ENCODE data around the gene RCSD1.

RCSD1 gene

DNA sequence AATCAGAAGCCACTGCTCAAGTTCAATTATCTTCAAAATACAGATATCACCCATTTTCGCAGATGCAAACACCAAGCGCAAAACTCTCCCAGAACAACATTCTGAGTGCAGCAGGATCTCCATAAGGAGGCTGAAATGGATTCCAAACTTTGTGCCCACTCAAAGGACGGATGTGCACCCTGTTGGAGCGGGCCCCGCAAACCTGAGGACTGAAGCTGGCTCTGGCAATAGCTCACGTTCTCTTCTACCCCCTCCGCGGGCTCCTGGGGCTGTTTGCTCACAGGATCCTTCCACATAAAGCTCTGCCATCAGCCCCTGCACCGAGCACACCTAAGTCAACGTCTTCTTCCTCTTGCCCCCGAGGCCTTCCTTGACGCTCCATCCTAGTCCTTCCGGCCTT is 11.7 kb upstream of the RCSD1 start:
- no peak for DNase-seq

DNA sequence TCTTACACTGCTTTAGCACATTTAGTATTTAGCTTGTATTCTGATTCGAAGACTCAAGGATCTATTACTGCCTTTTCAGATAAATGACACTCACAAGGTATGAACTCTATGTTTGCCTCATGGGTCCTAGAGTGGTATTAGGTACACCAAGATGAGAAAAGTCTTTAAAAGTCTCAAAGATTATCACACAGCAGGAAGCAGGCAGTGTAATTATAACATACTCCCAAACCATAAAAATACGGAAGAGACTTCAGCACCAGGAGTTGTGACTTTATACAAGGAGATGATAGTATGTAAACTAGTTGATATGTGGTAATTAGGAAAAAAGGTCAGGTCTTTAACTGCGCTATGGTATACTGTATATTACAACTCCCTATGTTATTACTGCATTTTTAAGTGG is 11.2 kb upstream of the RCSD1 start:
- no peak for DNase-seq

DNA sequence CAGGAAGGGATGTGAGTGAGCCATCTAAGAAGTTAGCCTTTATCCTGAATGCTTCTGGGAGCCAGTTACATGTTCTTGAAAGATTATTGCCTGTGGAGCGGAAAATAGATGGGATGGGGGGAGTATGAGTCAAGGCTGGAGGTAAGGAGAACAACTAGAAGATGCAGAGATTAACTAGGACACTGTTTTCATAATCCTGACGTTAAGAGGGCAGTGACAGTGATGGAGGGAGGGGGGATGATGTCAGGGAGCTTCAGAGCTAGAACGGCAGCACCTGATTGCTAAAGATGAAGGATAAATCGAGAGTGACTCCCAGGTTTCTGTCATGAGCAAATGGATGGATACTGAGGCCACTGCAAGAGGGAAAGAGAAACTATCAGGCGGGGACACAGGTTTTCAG is 10.0 kb upstream of the RCSD1 start:
- DNase-seq: no peak

DNA sequence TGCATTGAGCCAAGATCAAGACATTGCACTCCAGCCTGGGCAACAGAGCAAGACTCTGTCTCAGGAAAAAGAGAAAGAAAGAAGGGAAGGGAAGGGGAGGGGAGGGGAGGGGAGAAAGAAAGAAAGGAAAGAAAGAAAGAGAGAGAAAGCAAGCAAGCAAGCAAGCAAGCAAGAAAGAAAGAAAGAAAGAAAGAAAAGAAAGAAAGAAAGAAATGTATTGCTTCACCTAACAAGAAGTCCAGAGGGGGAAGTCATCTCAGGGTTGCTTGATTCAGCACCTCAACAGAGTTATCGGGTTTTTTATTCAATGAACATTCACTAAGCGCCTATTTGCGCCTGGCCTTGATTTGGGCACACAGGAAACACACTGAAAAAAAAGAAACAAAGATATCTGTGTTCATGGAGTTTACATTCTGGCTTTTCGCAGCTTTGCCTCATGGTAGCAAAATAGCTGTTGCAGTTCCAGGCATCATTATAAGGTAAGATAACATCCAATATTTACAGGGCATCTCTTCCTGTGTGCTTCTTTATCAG is 8.2 kb upstream of the RCSD1 start:
- no peak for DNase-seq

DNA sequence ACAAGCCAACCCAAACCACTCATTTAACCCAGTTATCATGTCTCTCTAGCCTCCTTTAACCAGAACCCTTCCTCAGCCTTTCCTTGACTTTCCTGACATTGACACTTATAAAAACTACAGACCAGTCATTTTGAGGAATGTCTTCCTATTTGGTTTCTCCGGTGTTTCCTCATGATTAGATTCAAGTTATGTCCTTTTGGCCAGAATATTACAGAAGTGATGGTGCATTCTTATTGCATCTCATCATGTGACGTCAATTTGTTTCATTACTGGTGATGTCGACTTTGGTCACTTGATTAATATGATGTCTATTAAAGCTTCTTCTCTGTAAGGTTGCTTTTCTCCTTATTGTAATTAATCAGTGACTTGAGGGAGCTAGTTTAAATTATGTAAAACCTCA is 6.1 kb upstream of the RCSD1 start:
- DNase-seq: no peak

DNA sequence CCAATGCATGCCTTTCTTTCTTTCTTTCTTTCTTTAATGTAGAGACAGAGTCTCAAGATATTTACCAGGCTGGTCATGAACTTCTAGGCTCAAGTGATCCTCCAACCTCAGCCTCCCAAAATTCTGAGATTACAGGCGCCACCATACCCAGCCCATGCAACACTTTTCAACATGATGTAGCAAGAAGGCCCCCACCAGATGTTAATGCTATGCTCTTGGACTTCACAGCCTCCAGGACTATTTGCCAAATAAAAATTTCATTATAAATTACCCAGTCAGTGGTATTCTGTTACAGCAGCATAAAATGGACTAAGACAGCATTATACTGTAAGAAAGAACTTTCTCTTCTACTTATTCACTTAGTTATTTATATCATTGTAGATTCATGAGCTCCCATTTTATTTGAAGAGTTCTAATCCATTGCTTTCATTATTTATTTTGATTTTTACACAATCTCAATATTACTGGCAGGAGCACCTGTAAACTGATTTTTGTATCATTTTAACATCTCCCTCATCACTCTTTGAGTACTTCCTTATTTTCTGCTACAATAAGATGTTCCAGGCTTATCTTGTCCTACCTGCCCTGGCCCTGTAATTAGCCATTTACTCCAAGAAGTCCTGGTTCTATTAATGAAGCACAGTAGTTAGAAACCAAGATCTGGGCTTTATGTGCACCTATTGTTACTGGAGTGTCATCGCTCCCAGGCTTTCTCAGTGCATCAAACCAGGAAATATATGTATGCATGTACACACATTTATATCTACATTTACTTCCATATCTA is 4.8 kb upstream of the RCSD1 start:
- no peak for DNase-seq

DNA sequence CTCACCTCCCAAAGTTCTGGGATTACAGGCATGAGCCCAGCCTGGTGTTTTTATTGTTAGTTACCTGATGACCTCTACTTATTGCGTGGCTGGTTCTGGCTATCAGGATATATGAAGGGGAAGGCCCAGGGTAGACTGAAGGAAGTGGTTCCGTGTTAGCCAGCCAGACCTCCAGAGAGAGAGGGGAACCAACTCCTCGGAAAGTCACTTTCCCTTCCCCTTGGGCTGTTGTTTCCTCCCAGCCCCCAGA is 2.5 kb upstream of the RCSD1 start:
- DNase-seq: no peak

DNA sequence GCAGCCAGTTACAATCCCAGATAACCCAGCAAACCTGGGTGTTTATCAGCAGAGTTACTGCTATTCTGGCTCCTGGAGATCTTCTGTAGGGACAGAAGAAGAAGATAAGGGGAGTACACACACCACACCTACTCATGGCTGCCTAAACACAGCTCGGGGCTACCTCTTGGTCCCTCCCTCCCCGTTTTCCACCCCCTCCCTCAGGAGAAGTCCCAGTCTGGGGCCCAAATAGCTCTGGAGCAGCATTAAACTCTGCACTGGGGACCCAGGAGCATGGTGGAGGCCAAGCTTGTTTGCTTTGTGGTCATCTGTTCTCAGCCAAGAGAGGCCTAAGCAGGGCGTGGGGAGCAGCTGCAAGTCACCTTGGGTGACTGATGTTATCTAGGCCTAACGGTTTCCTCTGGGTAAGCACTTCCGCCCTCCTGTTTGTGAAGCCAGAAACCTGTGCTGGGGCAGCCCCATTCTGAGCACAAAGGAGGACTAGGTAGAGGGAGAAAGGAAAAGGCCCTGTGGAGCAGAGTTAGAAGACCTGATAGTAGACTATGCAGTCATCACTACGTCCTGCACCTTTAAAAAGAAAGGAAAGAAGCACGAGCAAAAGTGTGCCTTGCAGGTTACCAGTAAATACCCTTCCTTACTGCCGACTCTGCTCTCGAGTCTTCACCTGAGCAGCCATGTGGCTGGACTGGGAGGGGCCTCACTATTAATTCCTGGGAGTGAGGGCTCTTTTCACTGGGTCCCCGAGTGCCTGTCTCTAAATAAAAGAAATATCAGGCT is 2.0 kb upstream of the RCSD1 start:
- no peak for DNase-seq

DNA sequence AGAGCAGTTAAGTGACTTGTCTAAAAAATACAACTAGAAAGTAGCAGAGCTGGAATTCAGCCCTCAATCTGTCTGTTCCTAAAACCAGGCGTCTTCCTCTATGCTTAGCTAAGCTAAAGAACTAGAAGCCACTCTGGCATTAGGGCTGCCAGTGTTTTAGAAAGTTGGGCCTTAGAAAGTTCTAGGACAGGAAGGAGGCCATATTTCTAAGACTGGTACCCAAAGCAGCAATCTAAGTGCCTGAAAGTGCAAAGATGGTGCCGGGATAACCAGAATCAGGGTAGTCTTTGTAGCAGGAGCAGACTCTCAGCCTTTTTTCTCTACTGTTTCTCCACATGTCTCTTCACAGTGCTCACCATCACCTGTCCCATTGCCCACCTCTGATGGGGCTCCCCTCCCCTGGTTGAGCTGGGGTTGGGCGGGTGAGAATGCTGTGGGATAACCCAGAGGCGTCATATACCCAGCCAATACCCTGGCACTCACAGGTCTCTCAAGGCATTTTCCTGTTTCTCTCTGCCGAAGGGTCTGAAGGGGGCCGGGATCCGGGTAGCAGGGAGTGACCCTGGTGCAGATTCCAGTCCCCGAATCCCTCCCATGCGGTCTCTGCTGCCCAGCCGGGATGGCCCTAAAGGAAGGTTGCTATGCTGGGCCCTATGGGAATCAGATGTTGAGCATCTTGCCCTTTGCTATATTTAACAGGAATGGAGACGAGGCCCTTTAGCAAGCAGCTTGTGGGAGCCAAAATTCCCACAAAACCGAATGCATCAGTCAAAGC is 1.1 kb upstream of the RCSD1 start:
- no peak for DNase-seq

DNA sequence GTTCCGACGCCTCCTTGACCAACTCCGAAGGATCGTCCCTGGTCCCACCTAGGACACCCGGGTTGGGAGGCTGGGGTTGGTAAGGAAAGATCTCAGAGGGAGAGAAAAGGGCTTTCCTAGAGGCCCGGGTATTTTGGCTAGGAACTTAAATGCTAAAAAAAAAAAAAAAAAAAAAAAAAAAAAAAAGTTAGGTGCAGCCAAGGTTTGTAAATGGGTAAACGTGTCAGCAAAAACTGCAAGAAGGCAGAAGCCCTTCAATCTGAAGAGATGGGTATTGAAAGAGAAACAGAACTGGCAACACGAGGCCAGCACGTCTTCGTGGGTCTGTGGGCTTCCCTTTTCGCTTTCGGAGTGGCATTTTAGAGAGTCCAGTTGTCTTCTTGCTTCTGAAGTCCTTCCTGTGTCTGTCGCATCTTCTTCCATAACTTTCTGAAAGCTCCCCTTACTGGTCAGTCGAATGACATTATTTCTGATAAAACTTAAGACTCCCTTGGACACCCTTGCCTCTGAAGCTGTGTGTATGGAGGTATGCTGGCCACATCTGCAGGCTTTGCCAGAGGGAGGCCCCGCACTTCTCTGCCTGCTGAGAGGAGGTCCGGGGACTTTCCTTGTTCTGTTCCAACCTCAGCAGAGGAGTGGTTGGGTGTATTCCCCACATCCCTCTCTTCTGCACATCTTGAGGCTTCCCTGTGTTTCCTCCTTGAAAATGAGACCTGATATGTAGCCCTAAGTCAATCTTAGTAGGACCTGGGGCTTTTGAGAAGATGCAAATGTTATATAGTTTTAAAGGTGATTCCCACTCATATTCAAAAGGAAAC is 745 bp downstream of the RCSD1 start:
- DNase-seq: no peak

DNA sequence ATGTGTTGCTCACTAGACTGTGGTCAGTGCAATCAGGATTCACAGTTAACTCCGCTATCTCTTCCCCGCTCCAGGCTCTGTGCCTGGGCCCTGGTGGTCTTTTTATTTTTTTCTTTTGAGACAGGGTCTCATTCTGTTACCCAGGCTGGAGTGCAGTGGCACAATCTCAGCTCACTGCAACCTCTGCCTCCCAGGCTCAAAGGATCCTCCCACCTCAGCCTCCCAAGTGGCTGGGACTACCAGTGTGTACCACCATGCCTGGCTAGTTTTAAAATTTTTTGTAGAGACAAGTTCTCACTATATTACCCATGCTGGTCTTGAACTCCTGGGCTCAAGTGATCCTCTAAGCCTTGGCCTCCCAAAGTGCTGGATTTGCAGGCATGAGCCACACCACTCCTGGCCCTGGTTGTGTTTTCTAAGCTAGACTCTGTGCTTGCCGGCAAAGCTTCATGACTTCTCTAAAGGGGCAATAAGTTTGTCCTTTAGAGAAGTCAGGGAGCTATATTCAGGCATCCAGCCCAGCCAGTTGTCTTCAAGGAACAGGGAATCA is 1.4 kb downstream of the RCSD1 start:
- no peak for DNase-seq

DNA sequence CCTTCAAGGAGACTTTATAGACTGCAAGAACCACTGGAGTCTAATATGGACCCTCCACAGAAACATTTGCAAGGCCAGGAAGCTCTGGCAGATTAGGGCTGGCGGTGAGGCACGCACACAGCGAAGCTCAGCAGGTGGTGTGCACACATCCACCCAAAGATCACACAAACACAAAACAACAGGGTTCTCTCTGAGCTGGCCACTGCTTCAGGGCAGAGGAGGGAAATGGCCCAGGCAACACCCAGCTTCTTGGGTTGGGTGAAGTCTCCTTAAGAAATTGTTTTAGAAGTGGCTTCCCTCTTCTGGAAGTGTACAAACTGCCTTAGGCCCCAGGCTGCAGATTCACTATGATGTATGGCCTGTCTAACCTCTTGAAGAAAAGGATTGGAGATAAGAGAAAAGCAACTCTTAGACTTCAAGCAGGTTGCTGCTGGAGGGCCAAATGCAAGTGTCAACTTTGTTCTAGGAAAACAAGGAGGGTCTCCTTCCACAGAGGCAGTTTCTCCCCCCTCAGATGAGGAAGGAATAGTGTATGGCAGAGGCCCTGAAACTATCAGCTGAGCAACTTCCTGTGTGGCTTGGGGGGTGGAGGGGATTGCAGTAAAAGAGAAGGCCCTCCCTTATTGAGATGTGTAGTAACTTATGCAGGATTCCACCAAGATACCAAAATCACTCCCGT is 2.0 kb downstream of the RCSD1 start:
- no peak for DNase-seq

DNA sequence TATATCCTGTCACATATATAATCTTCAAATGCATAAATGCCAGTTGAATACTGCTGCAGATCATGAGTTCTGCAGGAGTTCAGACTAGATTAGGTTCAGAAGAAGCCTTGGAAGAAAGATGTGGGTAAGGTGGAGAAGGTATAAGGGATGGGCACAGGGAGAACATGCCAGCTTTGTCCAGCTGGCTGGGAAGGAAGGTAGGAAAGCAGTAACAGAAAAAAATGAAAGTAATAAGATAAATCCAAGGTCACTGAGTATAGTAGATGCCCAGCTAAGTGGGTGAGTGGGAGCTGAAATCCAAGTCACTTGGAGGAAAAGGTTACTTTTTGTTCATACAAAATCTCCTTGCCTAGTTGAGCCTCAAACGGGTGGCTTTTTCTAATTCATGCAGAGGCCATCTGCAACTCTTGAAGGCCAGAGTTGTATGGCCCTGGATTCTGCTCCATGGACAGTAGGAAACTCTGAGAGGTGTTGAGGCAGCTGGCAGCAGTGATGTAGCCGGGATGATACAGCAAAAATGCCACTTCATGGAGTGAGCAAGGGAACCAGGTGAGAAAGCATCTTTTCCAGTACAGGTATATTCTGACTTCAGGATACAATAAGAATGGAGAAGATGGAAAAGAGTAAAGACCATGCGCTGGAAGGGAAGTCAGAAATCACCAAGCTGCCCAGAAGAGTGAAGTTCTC is 3.4 kb downstream of the RCSD1 start:
- DNase-seq: no peak

DNA sequence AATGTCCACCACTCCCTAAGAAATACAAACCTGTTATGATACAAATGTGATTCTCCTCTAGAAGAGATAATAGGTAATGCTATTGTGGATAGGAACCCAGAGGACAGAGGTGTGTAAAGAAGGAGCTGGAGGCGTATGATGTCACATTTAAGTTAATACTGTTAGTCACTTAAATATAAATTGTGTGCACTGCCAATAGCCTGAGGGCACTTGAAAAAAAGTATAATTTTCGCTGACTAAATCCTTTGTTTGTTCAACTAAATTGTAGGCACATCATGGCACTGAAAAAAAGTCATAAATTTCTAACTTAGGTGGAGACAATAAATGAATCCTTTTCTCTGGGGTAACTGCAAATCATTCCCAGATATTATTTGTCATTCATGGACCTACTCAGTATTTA is 4.4 kb downstream of the RCSD1 start:
- no peak for DNase-seq

DNA sequence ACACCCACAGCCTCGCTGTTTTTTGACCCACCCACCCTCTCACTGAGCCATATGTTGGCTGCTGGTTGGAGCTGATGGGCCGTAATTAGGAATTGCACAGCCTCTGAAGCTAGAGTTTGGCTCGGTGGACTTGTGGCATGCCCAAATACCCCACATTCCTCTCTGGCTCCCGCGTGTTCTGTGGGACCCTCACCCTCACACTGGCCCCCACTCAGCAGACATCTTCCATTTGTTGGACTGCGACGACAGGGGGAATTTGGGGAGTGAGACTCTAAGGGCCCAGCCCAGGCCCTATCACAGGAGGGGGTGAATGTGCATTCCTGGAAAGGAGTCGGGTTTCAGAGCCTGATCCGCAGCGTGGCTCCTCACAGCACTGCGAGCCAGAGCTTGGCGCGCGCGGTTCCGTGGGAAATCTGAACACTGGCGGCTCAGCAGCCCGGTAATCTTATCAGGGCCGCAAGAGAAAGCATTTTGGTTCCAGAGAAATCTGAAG is 5.2 kb downstream of the RCSD1 start:
- peak; percentile 25 for DNase-seq

DNA sequence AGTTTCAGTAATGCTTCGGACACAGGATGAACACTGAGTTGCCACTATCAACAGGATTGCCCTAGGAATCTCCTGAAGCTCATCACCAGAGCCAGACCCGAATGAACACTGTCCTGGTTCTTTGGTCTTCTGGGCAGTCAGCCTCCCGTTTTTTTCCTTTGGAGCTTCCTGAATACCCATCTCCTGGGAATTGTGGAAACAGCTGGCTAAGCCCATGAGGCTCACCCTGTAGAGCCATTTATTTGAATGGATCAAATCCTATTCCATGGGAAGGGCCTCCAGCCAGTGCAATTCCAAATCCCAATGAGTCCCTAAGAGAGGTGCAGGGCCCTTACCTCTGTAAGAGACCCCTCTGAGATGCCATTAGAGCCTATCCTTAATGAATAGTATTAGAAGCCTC is 5.9 kb downstream of the RCSD1 start:
- no peak for DNase-seq

DNA sequence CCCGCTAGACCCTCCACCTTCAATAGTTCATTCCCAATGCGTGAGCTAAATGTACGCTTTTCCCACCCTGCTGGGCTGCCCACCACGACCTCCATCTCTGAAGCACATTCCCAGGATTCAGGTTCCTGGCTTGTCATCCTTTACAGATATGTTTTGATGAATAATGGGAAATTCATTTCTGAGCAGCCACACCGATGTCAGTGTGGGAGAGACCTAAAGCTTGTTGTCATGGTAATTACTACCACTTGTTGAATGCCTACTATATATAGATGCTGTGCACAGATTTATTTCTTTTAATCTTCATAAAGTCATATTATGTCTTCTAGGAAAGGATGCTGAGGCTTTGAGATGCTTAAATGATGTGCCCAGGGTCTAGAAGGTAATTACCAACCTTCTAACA is 8.0 kb downstream of the RCSD1 start:
- no peak for DNase-seq

DNA sequence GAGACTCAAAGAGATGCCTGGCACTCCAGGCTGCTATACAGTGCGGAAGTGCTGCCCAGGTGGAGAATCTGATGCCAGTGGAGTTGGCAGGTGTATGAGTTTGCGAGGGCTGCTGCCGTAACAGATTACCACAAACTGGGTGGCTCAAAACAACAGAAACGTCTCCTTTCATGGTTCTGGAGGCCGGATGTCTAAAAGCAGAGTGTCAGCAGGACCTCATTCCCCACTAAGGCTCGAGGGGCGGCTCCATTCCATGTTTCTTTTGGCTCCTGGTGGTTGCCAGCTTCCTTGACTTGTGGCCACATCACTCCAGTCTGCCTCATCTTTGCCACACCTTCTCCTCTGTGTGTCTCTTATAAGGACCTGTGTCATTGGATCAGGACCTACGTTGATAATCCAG is 10.0 kb downstream of the RCSD1 start:
- DNase-seq: no peak

DNA sequence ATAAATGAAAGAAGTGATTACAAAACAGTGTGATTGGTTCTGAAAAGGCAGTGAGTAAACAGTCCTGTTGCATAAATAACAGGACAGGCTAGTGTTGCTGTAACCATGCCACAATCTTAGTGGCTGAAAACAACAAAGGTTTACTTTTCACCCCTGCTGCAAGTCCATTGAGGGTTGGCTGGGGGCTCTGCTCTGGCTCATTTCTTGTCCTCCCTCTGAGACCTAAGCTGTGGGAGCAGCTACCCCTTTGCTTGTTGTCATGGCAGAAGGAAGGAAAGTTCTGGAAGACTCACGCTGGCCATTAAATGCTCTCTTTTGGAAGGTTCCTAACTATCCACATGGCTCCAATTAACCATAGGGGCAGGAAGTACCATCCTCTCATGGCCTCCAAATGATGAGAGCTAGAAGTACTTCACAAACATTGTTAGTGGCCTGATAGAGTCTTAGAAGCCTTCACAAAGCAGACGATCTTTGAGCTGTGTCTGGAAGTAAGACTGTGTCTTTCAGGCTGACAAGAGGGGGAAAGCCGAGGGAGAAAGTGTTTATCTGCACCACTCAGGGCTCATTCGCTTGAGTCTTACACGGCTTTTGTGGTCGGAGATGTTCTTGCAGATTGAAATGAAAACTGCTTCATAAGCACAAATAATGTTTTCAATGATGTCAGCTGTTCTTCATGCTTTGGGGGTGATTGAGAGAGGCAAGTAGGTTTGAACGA is 11.9 kb downstream of the RCSD1 start:
- DNase-seq: no peak

DNA sequence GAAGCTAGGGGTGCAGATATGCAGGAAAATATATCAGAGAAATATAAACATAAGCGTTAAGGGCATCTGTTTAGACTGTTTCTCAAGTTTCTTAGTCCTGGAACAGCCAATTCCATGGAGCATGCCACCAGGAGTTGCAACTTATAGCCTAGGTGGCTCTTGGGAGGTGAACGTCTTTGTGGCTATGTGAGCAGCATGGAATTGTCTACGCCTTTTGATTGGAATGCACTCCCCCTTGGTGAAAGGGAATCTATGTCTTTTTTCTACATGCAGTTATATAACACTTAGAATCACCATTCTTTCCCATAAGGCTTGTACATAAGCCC is 12.4 kb downstream of the RCSD1 start:
- no peak for DNase-seq

DNA sequence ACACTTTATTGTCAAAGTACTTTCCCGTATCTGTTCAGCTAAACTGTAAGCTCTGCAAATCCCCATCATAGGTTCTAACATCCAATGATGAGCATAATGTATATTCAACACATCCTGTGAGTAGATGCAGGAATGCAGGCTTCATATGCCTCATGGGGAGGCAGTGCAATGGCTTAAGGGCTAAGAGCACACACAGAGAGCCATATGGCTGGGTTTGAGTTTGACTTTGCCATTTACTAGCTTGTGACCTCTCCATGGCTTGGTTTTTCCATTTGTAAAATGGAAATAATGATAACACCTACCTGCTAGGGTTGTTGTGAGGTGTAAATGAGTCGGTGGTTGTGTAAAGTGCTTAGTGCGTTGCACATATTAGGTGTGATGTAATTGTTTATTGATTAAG is 13.4 kb downstream of the RCSD1 start:
- no peak for DNase-seq

All from NCI-H2107 (cell line).